Measurements from ENCODE around the gene CHTF8.
"Not testable (repeated sequence)": the region's sequence is repeated elsewhere in the genome, so short reads cannot be mapped to it uniquely, and the experiment has no call there.

Gene CHTF8, protein sequence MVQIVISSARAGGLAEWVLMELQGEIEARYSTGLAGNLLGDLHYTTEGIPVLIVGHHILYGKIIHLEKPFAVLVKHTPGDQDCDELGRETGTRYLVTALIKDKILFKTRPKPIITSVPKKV

GRCh38 chr16:69132424-69133252 lies at the start of gene CHTF8, which contains the start of gene UTP4:
Gene CHTF8 (minus strand): TSS chr16:69132588. CDS start chr16:69121458, 11,130 bp downstream.
Gene UTP4 (plus strand): TSS chr16:69132649. CDS start chr16:69133460, 811 bp downstream.
- DNase-seq, result peak; percentile 88

DNA sequence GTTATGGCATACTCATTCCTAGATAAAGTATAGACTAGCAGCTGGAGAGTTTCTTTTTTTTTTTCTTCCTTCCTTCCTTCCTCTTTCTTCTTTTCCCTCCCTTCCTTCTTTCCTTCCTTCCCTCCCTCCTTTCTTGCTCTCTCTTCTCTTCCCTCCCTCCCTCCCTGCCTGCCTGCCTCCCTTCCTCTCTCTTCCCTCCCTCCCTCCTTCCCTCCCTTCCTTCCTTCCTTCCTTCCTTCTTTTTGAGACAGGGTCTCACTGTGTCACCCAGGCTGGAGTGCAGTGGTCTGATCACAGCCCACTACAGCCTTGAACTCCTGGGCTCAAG lies 47.6 kb upstream of the CHTF8 start:
- DNase-seq, result no peak

DNA sequence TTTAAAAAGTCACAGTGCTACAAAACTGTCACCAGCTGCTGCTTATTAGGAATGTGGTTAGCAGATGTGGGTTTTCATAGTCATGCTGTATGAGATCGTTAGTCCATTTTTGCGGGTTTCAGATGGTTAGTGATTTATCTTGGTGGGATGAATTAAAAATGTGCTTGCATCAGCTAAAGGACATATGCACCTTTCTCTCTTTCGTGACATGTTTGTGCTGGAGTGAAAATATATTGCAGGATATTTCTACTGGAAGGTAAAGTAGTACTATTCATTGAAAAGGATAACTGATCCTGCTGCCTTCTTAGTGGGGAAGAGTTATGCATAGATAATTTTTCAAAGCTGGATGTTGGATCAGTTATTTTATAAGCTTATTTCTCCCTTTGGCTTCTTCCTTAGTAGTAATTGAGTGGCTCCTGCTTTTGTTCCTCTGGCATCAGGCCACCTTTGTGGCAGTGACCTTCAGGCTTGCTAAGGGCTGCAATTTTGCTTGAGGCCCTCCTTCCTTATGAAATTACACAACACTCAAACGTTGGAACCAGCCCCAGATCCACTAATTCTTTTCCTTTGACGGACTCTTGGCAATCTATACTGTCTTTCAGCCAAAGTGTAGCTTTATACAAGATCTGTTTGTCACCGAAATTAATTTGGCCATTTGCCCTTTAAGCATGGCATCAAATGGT lies 47.1 kb upstream of the CHTF8 start:
- DNase-seq, result no peak

DNA sequence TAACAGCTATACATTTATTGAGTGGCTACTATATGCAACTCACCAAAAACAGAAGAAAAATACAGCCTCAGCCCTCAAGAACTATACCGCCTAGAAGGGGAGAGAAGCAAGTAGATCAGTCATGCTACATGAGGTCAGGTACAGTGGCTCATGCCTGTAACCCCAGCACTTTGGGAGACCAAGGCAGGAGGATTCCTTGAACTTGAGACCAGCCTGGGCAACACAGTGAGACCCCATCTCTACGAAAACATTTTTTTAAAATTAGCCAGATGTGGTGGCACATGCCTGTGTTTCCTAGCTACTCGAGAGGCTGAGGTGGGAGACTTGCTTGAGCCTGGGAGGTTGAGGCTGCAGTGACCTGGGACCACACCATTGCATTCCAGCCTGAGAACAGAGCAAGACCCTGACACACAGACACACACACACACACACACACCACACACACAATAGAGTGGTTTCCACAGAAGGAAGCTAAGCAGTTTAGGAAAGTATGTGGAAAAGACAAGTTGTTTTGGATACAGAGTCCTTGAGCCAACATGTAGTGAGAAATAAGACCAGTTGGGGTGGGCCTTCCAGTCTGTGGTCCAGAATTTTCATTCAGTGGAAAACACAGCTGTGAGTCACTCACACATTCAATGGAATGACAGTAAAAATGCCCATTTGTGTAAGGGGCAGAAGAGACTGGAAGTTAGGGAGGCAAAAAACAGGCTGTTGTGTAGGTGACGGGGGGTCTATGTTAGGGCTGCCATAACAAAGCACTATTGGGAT lies 43.8 kb upstream of the CHTF8 start:
- DNase-seq, result no peak

DNA sequence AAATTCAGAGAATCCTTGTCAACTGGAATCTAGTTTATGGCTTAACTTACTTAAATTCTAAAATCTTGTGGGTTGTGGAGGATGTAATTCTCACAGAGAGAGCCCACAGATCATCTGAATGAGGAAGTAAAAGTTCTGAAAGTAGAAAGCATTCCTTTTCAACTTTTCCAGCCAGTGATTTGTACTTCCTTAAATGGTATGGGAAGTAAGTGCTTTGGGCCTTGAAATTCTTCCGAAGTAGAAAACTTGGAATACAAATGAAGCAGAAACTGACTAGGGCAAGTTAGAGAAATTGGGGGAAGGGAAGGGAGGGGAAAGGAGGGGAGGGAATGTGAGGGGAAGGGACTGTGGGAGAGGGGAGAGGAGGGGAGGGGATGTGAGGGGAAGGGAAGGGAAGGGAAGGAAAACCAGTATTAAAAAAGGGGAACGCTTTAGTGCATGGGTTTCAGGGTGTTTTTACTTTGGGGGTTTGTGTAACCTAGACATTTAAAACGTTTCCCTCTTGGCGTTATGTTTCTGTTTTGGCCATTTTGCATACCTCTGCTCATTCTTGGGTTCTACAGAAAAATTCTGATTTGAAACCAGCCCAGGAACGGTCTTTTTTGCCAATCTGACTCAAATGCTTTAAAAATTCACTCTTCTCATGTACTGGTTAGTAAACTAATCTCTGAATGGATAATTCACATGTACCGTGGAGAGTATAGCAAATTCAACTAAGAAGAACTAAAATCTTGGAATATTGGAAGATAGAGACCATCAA lies 39.1 kb upstream of the CHTF8 start:
- DNase-seq, result no peak

DNA sequence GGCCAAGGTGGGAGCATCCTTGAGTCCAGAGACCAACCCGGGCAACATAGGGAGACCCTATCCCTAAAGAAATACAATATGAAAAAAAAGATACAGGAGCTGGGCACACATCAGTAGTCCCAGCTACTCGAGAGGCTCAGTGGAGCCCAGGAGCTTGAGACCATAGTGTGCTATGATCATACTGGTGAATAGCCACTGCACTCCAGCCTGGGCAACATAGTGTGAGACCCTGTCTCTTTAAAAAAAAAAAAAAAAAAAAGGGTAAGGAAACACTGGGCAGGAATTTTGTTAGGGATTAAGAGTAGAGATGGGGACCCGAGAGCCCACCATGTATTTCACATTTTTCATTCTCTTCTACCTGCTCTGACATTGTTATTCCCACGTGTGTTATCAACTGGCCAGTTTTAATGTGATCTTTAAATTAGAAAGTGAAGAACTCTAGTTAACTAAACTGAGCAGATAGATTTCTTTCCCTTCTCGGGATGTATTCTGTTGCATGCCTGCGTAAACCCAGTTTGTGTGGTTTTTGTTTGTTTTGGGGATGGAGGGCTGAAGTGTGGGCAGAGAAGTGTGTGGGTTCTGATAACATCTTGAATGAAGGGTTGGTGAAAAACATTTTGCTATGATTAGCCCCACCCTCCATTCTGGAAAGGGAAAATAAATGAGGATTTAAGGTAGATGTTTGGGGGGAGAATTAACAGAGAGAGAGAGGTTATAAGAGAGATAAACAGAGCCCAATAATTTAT lies 37.4 kb upstream of the CHTF8 start:
- DNase-seq, result no peak

DNA sequence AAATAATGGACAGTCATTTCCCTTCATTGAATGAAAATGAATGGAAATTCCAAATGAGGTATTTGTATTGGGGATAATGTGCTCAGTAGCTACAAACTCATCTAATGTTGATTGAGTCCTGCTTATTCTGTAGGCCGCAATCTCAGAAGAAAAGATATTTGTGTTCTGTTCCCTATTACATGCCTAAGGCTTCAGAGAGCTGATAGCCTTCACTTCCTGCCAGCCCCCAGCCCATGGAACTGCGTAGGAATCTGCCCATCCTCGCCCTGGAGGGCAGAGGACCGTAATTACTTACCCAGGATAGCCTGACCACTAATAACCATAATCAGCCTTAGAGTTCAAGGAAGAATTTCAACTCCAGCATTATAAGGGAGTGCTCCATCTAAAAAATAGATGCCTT lies 36.7 kb upstream of the CHTF8 start:
- DNase-seq, result no peak

DNA sequence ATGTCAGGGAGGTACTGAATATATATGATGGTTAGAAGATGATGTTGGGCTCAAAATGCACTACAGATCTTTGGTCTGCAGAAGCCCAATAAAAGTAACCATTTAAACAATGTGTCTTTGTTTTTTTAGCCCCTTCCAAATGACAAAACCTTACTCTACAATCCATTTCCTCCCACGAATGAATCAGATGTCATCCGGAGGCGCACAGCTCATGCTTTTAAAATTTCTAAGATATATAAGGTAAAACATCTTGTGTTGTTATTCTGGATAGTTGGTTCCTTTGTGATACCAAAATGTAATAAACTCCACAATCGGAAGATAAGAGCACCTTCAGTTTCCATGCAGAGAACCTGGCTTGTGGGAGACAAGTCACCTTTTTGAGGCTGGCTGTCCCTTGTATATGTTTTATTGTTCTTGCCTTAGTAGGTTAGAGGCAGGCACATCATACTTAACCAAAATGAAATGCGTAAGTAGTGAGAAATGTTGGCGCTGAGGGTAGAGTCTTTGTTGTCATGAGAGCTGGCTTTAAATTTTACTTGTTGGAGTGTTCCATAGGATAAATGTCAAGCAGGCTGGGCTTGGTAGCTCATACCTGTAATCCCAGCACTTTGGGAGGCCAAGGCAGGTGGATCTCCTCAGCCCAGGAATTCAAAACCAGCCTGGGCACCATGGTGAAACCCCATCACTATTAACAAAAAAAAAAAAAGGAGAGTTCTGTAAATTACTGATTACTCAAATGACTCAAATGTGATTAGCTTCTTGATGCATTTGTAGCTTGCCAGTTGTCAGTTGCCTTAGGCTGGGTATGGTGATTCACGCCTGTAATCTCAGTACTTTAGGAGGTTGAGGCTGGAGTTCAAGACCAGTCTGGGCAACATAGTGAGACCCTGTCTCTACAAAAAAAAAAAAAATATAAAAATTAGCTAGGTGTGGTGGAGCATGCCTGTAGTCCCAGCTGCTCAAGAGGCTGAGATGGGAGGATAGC lies 34.9 kb upstream of the CHTF8 start:
- DNase-seq, result no peak

DNA sequence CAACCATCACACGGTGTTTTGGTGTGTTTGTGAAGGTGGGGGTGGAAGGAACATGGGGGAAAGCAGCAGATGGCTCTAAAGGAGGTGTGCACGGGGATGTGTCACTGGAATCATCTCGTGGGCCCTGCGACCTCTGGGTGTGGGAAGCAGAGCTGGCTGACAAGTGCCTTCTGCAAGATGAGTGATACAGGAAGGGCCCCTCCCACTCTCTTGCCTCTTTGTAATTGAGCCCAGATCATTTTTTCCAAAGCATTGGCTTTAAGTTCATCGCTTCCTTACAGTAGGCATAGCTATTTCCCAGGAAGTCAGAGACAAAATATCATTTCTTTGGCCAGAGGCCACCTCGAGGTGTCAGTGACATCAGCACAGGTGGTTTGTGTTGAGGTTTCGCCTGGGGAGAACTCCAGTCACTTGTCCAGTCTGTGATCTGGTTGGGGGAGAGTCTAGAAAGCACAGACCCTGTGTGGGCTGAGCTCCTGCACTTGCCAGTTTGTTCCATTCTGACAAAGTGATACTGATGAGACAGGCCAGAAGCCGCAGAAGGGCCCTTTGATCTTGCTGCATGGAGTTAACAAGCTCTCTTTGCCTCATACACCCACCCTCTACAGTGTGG lies 33.9 kb upstream of the CHTF8 start:
- DNase-seq, result peak; percentile 71

DNA sequence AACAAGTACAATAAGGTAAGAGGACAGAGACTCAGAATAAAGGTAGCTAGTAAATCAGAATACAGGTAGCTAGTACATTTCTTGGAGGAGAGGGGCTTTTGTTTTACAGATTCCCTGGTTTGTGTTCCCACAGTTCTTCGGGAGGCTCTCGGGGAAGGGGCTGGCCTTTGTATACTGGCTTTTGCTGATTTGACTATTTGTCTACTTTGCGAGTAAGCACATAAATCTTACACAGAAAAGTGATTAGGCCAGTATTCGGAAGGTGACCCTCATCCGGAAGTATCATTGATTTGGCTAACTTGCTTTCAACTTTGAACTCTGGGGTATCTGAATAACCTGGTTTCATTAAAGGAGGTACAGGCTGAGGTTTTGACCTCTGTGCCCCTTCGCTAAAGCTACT lies 33.2 kb upstream of the CHTF8 start:
- DNase-seq, result no peak

DNA sequence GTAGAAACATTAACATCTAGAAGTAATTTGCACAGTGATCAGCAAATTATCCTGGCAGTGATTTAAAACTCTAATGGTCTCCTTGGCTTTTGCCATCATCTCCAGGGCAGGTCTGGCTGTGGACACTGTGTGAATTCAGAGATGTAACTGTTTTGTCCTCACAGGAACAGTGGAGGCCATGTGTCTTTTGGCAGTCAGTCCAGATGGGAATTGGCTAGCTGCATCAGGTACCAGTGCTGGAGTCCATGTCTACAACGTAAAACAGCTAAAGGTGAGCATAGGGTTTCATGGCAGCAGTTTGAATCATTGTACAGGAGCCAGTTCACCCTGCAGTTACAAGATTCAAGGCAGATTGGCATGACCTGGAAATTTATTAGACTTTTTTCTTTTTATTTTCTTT lies 27.8 kb upstream of the CHTF8 start:
- no peak for DNase-seq

GRCh38 chr16:69157196-69157595 lies 24.8 kb upstream of the CHTF8 start:
- DNase-seq, result no peak

DNA sequence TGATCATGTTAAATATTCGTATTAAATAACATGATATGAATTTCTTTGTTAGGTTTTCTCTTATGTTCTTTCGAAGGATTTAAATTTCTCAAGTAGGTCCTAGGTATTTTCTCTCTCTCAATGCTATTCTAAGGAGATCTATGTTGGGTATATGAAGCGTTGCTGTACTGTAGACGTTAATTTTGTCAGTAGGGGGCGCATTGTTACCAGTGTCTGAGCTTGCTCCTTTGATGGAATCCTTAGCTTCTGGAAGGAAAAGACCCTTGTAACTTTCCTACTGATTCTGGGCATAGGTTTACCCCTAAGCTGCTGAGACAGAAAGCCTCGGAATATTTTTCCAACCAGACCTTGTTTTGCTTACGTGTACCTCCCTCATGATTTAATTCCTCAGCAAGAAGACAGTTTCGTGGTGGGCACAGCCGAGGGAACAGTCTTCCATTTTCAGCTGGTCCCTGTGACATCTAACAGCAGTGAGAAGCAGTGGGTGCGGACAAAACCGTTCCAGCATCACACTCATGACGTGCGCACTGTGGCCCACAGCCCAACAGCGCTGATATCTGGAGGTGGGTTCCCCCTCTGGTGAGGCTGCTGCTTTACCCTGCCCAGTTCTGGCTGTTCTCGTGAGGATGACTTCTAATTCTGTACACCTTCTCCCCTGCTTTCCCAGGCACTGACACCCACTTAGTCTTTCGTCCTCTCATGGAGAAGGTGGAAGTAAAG lies 17.9 kb upstream of the CHTF8 start:
- DNase-seq, result peak; percentile 32

- not testable (repeated sequence) for DNase-seq
Measured at GRCh38 chr16:69149621-69150020, 17.2 kb upstream of the CHTF8 start.

DNA sequence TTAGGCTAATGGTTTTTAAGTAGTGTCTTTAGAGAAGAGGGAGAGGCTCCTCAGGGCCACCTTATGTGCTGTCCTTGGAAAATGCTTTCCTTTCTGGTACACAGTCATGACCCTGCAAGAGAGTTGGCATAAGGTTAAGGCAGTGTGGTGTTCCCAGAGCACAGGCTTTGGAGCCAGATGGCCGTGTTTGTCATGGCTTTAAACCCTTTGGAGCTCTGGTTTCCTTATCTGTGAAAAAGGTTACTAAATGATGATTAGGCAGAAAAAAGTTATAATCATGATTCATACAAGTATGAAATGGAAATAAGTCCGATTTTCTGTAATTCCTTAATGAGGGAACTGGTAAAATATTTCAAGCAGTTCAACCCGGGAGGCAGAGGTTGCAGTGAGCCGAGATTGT lies 13.3 kb upstream of the CHTF8 start:
- no peak for DNase-seq

- no peak for DNase-seq
Measured at GRCh38 chr16:69143116-69143515, 10.7 kb upstream of the CHTF8 start.

DNA sequence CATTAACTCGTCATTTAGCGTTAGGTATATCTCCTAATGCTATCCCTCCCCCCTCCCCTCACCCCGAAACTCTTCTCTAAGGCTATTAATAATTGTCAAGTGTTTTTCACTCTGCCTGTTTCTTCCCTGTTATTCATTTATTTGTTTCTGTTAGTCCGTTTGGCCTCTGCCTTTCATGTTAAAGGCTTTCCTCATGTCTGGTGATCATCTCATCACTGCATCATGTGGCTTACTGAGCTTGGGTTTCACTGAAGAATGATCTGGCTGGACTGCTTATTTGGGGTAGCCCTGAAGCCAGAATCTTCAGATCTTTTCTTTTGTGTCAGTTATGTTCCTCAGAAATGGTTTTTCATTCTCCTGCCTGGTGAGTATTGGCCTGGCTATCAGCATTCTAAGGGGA lies 9.5 kb upstream of the CHTF8 start:
- DNase-seq, result no peak

DNA sequence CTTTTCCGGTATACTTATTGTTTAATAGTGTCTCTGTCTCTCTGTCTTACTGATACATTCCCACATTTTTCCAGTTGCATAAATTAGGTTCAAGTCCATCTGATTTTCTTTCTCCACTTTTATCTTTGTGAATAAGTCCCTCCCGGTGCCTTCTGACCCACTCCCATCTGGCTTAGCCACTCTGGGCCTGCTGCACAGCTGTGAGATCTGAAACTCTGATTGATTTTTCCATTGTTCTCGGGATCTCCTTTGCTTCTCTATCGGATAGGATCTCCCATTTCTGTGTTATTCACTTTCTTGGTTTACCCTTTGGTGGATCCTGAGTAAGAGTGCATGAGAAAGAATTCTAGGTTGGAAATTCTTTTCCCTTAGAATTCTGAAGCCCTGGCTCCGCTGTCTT lies 8.6 kb upstream of the CHTF8 start:
- DNase-seq, result no peak

- not testable (repeated sequence) for DNase-seq
Measured at GRCh38 chr16:69139464-69139863, 7.1 kb upstream of the CHTF8 start.

All from activated CD8-positive, alpha-beta memory T cell treated with anti-CD3 and anti-CD28 coated beads, Interleukin-2, amount 50 U/mL, for 4 hours (primary cell).